Muscle of leg (tissue), 16 donors: ENCODE data around the gene BCDIN3D. TPM values are rescaled to one million over a fixed set of nuclear protein-coding genes. Genes with fewer than 3 reads are reported as not detected.

Source experiments
- DNase-seq: peaks from one replicate; pipeline ENCODE4 v3.0.0; 2013
- H3K27ac ChIP-seq: one replicate; pipeline ENCODE4 v1.5.1; 2013; ENCODE audit warnings: mild to moderate bottlenecking, low read length, control low read depth
- H3K27me3 ChIP-seq: one replicate; pipeline ENCODE4 v1.6.1; 2013; ENCODE audit warnings: low read length; ENCODE audit not compliant: control insufficient read depth, insufficient read depth
- H3K36me3 ChIP-seq: one replicate; pipeline ENCODE4 v1.6.1; 2013; ENCODE audit warnings: low read length; ENCODE audit not compliant: control insufficient read depth, insufficient read depth
- H3K4me1 ChIP-seq: one replicate; pipeline ENCODE4 v1.6.1; 2013; ENCODE audit warnings: low read length; ENCODE audit not compliant: control insufficient read depth, insufficient read depth
- H3K4me3 ChIP-seq: one replicate; pipeline ENCODE4 v1.5.1; 2013; ENCODE audit warnings: low read length, control low read depth
- H3K9me3 ChIP-seq: replicated peaks from 2 replicates; pipeline ENCODE4 v1.6.1; 2013; ENCODE audit warnings: low read depth, low read length; ENCODE audit not compliant: control insufficient read depth
- WGBS: methylation state at CpG from one replicate; pipeline ENCODE4 v1.1.5; 2013; ENCODE audit warnings: missing lambda C conversion rate; ENCODE audit not compliant: insufficient coverage; 5-methylcytosine and 5-hydroxymethylcytosine counted together
- long read RNA-seq, 11 donors: transcript quantifications; one replicate each; lab custom pipeline, GENCODE V29; 2026
- polyA plus RNA-seq, 8 donors: library from polyadenylated mRNA; unstranded; fragments of 120-200 nt; gene quantifications; one replicate each; pipeline versions ENCODE4 v1.2.1 to v1.2.3, GENCODE V29; 2013; ENCODE audit warnings: inconsistent platforms in 1 of 8, low replicate concordance in 1 of 8; ENCODE audit not compliant: insufficient read length in 8 of 8, insufficient read depth in 1 of 8
- total RNA-seq: library from RNA; stranded (reverse); fragments of 120-200 nt; gene quantifications from one replicate; pipeline ENCODE4 v1.2.4, GENCODE V29; 2013

BCDIN3D gene, protein sequence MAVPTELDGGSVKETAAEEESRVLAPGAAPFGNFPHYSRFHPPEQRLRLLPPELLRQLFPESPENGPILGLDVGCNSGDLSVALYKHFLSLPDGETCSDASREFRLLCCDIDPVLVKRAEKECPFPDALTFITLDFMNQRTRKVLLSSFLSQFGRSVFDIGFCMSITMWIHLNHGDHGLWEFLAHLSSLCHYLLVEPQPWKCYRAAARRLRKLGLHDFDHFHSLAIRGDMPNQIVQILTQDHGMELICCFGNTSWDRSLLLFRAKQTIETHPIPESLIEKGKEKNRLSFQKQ
- total RNA-seq (4.0 TPM), polyA plus RNA-seq (1 to 10 TPM; 4.4 to 6.4 (median 5.5) TPM)
- long read RNA-seq, donor 1, partial matches to known transcripts: 0 of 1 reads
- long read RNA-seq, donor 1, other reads (novel, unspliced or antisense): 0 of 1 reads
- long read RNA-seq, donor 2, partial matches to known transcripts: 0 of 2 reads
- long read RNA-seq, donor 2, other reads (novel, unspliced or antisense): 0 of 2 reads
- long read RNA-seq, donor 3, partial matches to known transcripts: 0 of 2 reads
- long read RNA-seq, donor 3, other reads (novel, unspliced or antisense): 0 of 2 reads
- long read RNA-seq, donor 4, partial matches to known transcripts: 0 of 1 reads
- long read RNA-seq, donor 4, other reads (novel, unspliced or antisense): 0 of 1 reads
- long read RNA-seq, donor 5, partial matches to known transcripts: 0 of 3 reads
- long read RNA-seq, donor 5, other reads (novel, unspliced or antisense): 0 of 3 reads
- long read RNA-seq, donor 6, partial matches to known transcripts: 0 of 4 reads
- long read RNA-seq, donor 6, other reads (novel, unspliced or antisense): 0 of 4 reads
- long read RNA-seq, donor 7, transcript BCDIN3D-201 (2 exons, 3,253 nt): major isoform, 5 of 5 reads
- long read RNA-seq, donor 7, partial matches to known transcripts: 0 of 5 reads
- long read RNA-seq, donor 7, other reads (novel, unspliced or antisense): 0 of 5 reads
- long read RNA-seq, donor 8, partial matches to known transcripts: 0 of 3 reads
- long read RNA-seq, donor 8, other reads (novel, unspliced or antisense): 0 of 3 reads
- long read RNA-seq, donor 9: 0 reads
- long read RNA-seq, donor 10, partial matches to known transcripts: 0 of 2 reads
- long read RNA-seq, donor 10, other reads (novel, unspliced or antisense): 0 of 2 reads
- long read RNA-seq, donor 11, partial matches to known transcripts: 0 of 1 reads
- long read RNA-seq, donor 11, other reads (novel, unspliced or antisense): 0 of 1 reads

DNA sequence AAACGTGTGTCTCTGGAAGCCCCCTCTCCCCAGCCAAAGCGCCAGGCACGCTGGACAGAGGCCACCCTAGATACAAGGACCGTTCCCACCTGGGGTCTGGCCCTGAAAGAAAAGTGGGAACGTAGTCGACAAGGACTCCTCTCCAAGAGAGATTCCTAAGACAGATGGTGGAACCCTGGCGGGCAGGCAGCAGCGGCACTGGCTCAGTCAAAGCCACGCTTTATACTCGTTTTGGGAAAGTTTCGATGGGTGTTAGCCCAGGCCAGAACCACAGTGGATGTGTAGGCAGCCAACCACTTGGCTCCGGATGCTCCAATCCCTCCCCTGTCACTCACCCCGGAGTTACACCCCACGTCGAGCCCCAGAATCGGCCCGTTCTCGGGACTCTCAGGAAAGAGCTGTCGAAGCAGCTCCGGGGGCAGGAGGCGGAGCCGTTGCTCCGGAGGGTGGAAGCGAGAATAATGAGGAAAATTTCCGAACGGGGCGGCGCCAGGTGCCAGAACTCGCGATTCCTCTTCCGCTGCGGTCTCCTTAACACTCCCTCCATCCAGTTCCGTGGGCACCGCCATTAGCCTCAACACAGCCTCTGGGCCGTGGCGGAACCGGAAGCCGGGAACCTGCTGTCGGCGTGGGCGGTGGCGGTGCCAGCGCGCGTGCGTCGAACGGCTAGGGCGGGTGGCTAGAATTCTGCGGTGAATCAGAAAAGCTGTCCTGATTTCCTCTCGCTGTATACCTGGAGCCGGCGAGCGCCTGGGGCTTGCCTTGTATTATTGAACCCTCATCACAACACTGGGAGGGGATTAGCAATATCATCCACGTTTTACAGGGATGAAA is at the start of gene BCDIN3D:
BCDIN3D (minus strand) TSS at position 588 of the 834 bp plus-strand sequence; CDS start at position 569, 19 bp downstream.
- DNase-seq: peak; percentile 96
- under 1% methylated on average over 43 of the region's 55 CpGs for WGBS
- H3K4me3 ChIP-seq: peak within 1 kb of the TSS; percentile 81
- peaks cover 6% of the 10 kb centered on the region for H3K36me3 ChIP-seq
- peaks cover 3% of the 10 kb centered on the region for H3K27me3 ChIP-seq
- no peaks in the 10 kb centered on the region for H3K9me3 ChIP-seq
- H3K27ac ChIP-seq: peak within 1 kb of the TSS; percentile 98
- peaks cover 9% of the 10 kb centered on the region for H3K4me1 ChIP-seq

DNA sequence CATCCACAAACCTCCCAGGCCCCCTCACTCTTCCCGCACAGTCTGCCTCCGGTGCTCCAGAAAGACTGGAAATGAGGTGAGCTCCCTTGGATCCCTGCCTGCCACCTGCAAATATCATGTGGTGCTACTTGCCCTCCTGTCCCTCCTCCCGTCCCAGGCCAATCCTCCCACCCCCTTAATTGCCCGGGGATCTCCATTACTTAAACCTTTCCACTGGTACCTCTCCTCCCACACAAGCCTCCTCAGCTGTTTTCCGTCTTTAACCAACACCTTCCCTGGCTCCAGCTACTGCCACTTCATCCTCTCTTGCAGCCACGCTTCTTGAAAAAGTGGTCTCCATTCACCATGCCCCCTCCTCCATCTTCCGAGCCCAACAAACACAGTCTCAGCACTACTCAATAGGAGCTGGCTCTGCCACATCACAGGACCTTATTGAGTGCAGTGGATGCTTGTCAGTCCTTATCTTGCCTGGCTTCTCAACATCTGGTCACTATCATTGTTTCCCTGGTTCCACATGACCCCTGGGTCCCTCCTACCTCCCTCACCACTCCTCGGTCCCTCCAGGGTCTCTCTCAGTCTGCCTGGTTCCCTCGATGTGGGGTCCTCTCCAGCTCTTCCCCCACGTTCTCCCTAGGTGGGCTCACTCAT is 49.3 kb upstream of the BCDIN3D start:
- peaks cover 13% of the 10 kb centered on the region for H3K4me1 ChIP-seq
- no peak for DNase-seq
- no peak overlapping the region for H3K27ac ChIP-seq
- WGBS: 47% methylated on average over 10 of the region's 10 CpGs
- no peak overlapping the region for H3K4me3 ChIP-seq
- H3K27me3 ChIP-seq: peaks cover 10% of the 10 kb centered on the region
- H3K36me3 ChIP-seq: peaks cover 4% of the 10 kb centered on the region
- H3K9me3 ChIP-seq: no peaks in the 10 kb centered on the region

DNA sequence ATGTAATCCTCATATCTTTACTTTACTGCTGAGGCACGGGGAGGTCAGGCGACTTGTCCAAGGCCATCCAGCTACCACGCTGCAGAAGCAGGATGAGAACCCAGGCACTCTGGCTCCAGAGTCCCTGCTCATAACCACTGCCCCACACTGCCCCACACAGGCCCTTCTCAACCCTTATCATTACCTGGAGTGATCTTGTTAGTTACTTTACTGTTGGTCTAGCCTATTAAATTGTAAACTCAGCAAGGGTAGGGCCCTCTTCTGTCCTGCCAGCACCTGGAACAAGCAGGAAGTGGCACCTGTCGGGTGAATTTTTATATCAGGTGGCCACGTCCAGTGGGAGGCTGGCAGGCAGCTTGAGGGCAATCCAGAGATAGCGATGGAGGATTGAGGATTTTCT is 48.6 kb upstream of the BCDIN3D start:
- DNase-seq: no peak
- Histone ChIP-seq H3K36me3 (peaks cover 4% of the 10 kb centered on the region), H3K4me1 (peaks cover 7% of the 10 kb centered on the region), H3K27ac (no peak overlapping the region), H3K4me3 (no peak overlapping the region), H3K27me3 (peaks cover 10% of the 10 kb centered on the region), H3K9me3 (no peaks in the 10 kb centered on the region)
- WGBS: 65% methylated on average over 6 of the region's 6 CpGs

DNA sequence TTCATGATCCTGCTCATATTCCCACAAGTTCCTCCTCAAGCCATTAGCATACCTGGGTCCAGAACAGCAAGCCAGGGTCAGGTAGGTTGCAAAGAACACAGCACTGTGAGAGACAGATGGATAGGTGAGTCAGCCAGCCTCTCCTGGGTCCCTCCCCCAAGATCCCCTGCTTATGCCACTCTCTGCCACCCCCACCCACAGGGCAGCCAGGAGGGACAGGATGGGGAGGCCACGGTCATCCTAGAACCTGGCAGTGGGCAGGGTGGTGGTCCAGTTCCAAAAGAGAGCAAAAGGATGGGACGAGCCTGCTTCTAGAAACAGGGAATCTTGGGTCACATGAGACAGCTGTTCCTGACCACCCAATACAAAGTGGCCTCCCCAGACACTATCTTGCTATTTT is 48.1 kb upstream of the BCDIN3D start:
- no peak overlapping the region for H3K27ac ChIP-seq
- H3K4me3 ChIP-seq: no peak overlapping the region
- 56% methylated on average over 2 of the region's 2 CpGs for WGBS
- no peak for DNase-seq
- H3K9me3 ChIP-seq: no peaks in the 10 kb centered on the region
- H3K36me3 ChIP-seq: peaks cover 4% of the 10 kb centered on the region
- H3K4me1 ChIP-seq: peaks cover 6% of the 10 kb centered on the region
- peaks cover 10% of the 10 kb centered on the region for H3K27me3 ChIP-seq

DNA sequence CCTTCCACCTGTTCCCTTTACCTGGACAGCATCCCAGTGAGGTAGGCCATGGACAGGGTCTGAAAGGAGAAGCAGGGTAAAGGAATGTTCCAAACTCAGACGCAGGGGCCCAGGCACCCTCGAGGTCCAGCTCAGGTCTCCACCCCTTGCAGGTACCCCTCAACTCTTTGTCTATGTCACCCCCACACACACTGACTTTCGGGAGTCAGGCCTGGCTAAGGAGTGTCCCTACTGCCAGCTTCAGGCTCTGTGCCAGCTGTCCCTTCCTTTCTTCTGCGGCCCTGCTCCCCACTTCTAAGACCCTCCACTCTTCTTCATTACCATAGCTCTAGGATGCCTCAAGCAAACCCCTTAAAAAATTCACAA is 47.2 kb upstream of the BCDIN3D start:
- 83% methylated on average over 2 of the region's 4 CpGs for WGBS
- DNase-seq: no peak
- Histone ChIP-seq H3K4me1 (no peaks in the 10 kb centered on the region), H3K9me3 (no peaks in the 10 kb centered on the region), H3K4me3 (no peak overlapping the region), H3K27me3 (peaks cover 15% of the 10 kb centered on the region), H3K36me3 (peaks cover 4% of the 10 kb centered on the region), H3K27ac (no peak overlapping the region)

DNA sequence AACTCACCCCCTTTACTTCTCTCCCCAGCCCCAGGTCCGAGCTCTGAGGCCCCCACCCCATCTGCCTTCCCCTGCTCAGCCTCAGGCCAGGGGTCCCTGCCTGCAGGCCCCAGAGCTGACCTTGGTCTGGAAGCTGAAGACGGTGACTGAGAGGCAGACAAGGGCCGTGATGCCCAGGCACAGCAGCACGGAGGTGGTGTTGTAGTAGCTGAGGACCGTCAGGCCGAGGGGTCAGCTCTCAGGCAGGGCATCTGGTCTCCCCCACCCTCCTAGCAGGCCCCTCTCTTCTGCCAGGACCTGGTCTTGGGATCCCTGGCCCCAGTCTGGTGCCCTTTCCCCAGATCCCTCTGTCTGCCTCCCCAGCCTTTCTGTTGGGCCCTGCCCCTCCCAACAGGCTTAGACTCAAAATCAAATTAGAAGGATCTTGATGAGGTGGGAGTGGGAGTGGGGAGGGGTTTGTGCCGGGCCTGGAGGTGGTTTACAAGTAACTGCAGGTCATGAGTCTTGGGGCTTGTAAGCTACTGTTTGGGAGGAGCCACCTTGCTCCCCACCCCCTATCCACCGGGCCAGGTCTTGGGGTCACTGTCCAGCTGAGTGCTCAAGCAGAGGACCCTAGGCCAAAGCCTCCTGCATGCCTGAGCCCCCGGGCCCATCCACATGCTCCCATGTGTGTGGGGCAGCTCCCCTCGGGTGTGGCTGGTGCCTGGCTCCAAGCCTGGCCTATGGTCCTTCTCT is 46.6 kb upstream of the BCDIN3D start:
- Histone ChIP-seq H3K9me3 (no peaks in the 10 kb centered on the region), H3K27ac (no peak overlapping the region), H3K27me3 (peaks cover 15% of the 10 kb centered on the region), H3K36me3 (peaks cover 4% of the 10 kb centered on the region), H3K4me1 (no peaks in the 10 kb centered on the region), H3K4me3 (no peak overlapping the region)
- WGBS: 75% methylated on average over 2 of the region's 10 CpGs
- no peak for DNase-seq

DNA sequence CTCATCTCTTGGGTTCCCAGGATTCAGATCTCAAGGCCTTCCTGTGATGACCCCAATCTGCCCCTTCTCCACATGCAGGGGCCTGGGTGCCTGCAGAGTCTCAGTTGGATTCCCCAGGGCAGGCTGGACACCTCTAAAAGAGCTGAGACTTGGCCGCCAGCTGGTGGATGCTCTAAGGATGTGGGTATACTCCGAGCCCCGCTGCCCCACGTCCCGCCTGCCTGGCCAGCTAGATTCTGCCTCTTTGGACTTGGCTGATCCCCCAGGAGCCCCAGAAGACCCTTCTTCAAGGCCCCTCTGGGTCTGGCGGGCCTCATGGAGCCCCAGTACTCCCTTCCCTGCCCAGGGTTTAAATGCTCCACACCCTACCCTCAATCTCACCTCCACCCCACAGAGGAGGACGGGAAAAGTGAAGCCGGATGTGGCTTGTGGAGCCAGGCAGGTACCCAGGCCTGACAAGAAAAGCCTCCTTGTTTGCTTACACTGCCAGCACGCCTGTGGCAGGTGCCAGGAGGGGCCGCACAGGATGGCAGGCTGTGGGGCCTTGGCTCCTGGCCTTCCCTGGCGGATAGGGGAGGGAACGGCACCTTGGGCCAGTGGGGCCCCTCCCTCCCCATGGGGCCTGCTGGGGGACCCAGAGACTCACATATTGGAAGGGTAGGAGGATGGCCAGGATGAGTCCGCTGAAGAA is 45.7 kb upstream of the BCDIN3D start:
- peaks cover 4% of the 10 kb centered on the region for H3K36me3 ChIP-seq
- H3K4me1 ChIP-seq: no peaks in the 10 kb centered on the region
- no peaks in the 10 kb centered on the region for H3K9me3 ChIP-seq
- no peak for DNase-seq
- 96% methylated on average over 11 of the region's 13 CpGs for WGBS
- H3K4me3 ChIP-seq: no peak overlapping the region
- no peak overlapping the region for H3K27ac ChIP-seq
- H3K27me3 ChIP-seq: peaks cover 15% of the 10 kb centered on the region
